ENCODE data around the gene BCL11A. TPM values are rescaled to one million over a fixed set of nuclear protein-coding genes. Genes with fewer than 3 reads are reported as not detected.

The BCL11A gene
- polyA plus RNA-seq, 1 experiment, result 0.60 TPM

- ChIA-PET POLR2A (no interaction called here), CTCF (interaction anchor here (1.3 to 1.8 kb wide), 3 partner anchors 15 to 51 kb away, joined by 5 to 8 read pairs (median 8); no protein-coding TSS in a partner anchor)
- no peaks in the 10 kb centered on the region for H3K27me3 ChIP-seq (ENCODE audit: control insufficient read depth, insufficient read depth, low read length)
- H3K36me3 ChIP-seq (ENCODE audit: control insufficient read depth, insufficient read depth, low read length), result no peaks in the 10 kb centered on the region
- DNase-seq (ENCODE audit: low read depth), result no peak
- TF ChIP-seq CTCF (IDR thresholded peaks at IDR 0.05; ENCODE audit: insufficient read depth, low read depth, low read length), result no peak
- no peak overlapping the region for H3K4me3 ChIP-seq (ENCODE audit: low read depth, low read length)
Measured at GRCh38 chr2:60498816-60499429, 54.5 kb downstream of the BCL11A start.

GRCh38 chr2:60498127-60498815 lies 55.2 kb downstream of the BCL11A start:
- DNase-seq (ENCODE audit: low read depth), result no peak
- Histone ChIP-seq H3K27me3 (ENCODE audit: control insufficient read depth, insufficient read depth, low read length) (no peaks in the 10 kb centered on the region), H3K4me3 (ENCODE audit: low read depth, low read length) (no peak overlapping the region), H3K36me3 (ENCODE audit: control insufficient read depth, insufficient read depth, low read length) (no peaks in the 10 kb centered on the region)
- ChIA-PET POLR2A (no interaction called here), CTCF (interaction anchor here (1.4 to 1.6 kb wide), 2 partner anchors 9 to 52 kb away, joined by 6 to 7 read pairs; no protein-coding TSS in a partner anchor)
- TF ChIP-seq CTCF (IDR thresholded peaks at IDR 0.05; ENCODE audit: insufficient read depth, low read depth, low read length), result no peak

- DNase-seq (ENCODE audit: low read depth), result no peak
- POLR2A ChIA-PET, result no interaction called here
- Histone ChIP-seq H3K27me3 (ENCODE audit: control insufficient read depth, insufficient read depth, low read length) (no peaks in the 10 kb centered on the region), H3K4me3 (ENCODE audit: low read depth, low read length) (no peak overlapping the region), H3K36me3 (ENCODE audit: control insufficient read depth, insufficient read depth, low read length) (no peaks in the 10 kb centered on the region)
- CTCF ChIA-PET, result interaction anchor here (0.6 to 1.6 kb wide), 5 partner anchors 10 to 1925 kb away, joined by 3 to 7 read pairs (median 5); no protein-coding TSS in a partner anchor
- TF ChIP-seq CTCF (IDR thresholded peaks at IDR 0.05; ENCODE audit: insufficient read depth, low read depth, low read length), result no peak
Measured at GRCh38 chr2:60497500-60497899, 56.0 kb downstream of the BCL11A start.

- TF ChIP-seq CTCF (IDR thresholded peaks at IDR 0.05; ENCODE audit: insufficient read depth, low read depth, low read length), result no peak
- POLR2A ChIA-PET, result no interaction called here
- no peak overlapping the region for H3K4me3 ChIP-seq (ENCODE audit: low read depth, low read length)
- CTCF ChIA-PET, result interaction anchor here (0.6 to 1.6 kb wide), 5 partner anchors 10 to 1924 kb away, joined by 3 to 7 read pairs (median 5); no protein-coding TSS in a partner anchor
- no peak for DNase-seq (ENCODE audit: low read depth)
- H3K36me3 ChIP-seq (ENCODE audit: control insufficient read depth, insufficient read depth, low read length), result no peaks in the 10 kb centered on the region
- no peaks in the 10 kb centered on the region for H3K27me3 ChIP-seq (ENCODE audit: control insufficient read depth, insufficient read depth, low read length)
Measured at GRCh38 chr2:60496956-60497355, 56.5 kb downstream of the BCL11A start.

GRCh38 chr2:60496475-60496874 lies 57.0 kb downstream of the BCL11A start:
- ChIA-PET POLR2A (no interaction called here), CTCF (interaction anchor here (1.0 to 1.6 kb wide), 4 partner anchors 9 to 54 kb away, joined by 3 to 7 read pairs (median 4); no protein-coding TSS in a partner anchor)
- Histone ChIP-seq H3K36me3 (ENCODE audit: control insufficient read depth, insufficient read depth, low read length) (no peaks in the 10 kb centered on the region), H3K27me3 (ENCODE audit: control insufficient read depth, insufficient read depth, low read length) (no peaks in the 10 kb centered on the region), H3K4me3 (ENCODE audit: low read depth, low read length) (no peak overlapping the region)
- no peak for DNase-seq (ENCODE audit: low read depth)
- TF ChIP-seq CTCF (IDR thresholded peaks at IDR 0.05; ENCODE audit: insufficient read depth, low read depth, low read length), result no peak
